HG03439 (cell line): ENCODE results near the gene SEMA5A.

Experiments used
- ATAC-seq: cut with Tn5 transposase; IDR thresholded peaks from one replicate; pipeline ENCODE4 v1.9.1; 2021; ENCODE audit warnings: mild to moderate bottlenecking, moderate library complexity; ENCODE audit not compliant: unreplicated experiment

The SEMA5A gene

GRCh38 chr5:9515436-9515835 is 30.4 kb downstream of the SEMA5A start:
- no peak for ATAC-seq

GRCh38 chr5:9514968-9515367 is 30.9 kb downstream of the SEMA5A start:
- ATAC-seq = no peak

GRCh38 chr5:9513827-9514226 is 32.0 kb downstream of the SEMA5A start:
- no peak for ATAC-seq

GRCh38 chr5:9512457-9512856 is 33.4 kb downstream of the SEMA5A start:
- ATAC-seq = no peak

- ATAC-seq = no peak
Observed at GRCh38 chr5:9507974-9508373, 37.9 kb downstream of the SEMA5A start.

- no peak for ATAC-seq
Observed at GRCh38 chr5:9505225-9505624, 40.6 kb downstream of the SEMA5A start.

- no peak for ATAC-seq
Observed at GRCh38 chr5:9502864-9503263, 43.0 kb downstream of the SEMA5A start.

- no peak for ATAC-seq
Observed at GRCh38 chr5:9502050-9502834, 43.6 kb downstream of the SEMA5A start.

GRCh38 chr5:9500625-9501024 is 45.2 kb downstream of the SEMA5A start:
- ATAC-seq = no peak

GRCh38 chr5:9500193-9500592 is 45.7 kb downstream of the SEMA5A start:
- ATAC-seq = no peak

GRCh38 chr5:9499498-9499876 is 46.4 kb downstream of the SEMA5A start:
- ATAC-seq = no peak

GRCh38 chr5:9498541-9499497 is 47.1 kb downstream of the SEMA5A start:
- ATAC-seq = no peak

GRCh38 chr5:9497347-9497746 is 48.5 kb downstream of the SEMA5A start:
- no peak for ATAC-seq

GRCh38 chr5:9496801-9497200 is 49.1 kb downstream of the SEMA5A start:
- no peak for ATAC-seq

GRCh38 chr5:9495121-9495520 is 50.8 kb downstream of the SEMA5A start:
- no peak for ATAC-seq

- ATAC-seq = no peak
Observed at GRCh38 chr5:9494301-9494700, 51.6 kb downstream of the SEMA5A start.

GRCh38 chr5:9490494-9491097 is 55.3 kb downstream of the SEMA5A start:
- no peak for ATAC-seq

GRCh38 chr5:9483779-9484178 is 62.1 kb downstream of the SEMA5A start:
- no peak for ATAC-seq

GRCh38 chr5:9483243-9483642 is 62.6 kb downstream of the SEMA5A start:
- ATAC-seq = no peak

- ATAC-seq = no peak
Observed at GRCh38 chr5:9482381-9482780, 63.5 kb downstream of the SEMA5A start.

- no peak for ATAC-seq
Observed at GRCh38 chr5:9480499-9480898, 65.4 kb downstream of the SEMA5A start.

- no peak for ATAC-seq
Observed at GRCh38 chr5:9479990-9480389, 65.9 kb downstream of the SEMA5A start.
